HG03342 (cell line): ENCODE results near the gene RAP1A.
A peak's percentile ranks its signal among the peaks of the same experiment; 100 is the strongest.
"Not testable (repeated sequence)": the region's sequence is repeated elsewhere in the genome, so short reads cannot be mapped to it uniquely, and the experiment has no call there.

Experiments
- ATAC-seq: cut with Tn5 transposase; IDR thresholded peaks from one replicate; pipeline ENCODE4 v1.9.1; 2021; ENCODE audit warnings: mild to moderate bottlenecking, moderate library complexity; ENCODE audit not compliant: unreplicated experiment

RAP1A gene

DNA sequence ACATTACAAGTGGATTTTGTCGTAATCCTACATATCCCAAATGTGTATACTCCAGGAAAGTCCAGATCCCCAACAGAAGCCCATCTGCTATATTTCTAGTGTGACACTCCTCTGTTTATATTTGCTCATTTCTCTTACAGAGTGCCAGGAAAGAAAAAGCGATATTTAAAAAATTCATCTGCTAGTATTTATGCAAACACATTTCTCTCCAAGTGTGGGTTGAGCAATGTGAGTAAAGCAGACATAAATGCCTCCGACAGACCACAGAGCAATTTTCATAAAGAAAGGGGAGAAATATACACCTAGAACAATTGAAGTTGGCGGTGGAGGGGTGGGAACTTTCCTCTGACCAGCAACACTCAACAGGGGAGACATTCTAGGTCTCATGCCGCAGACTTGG, 22.2 kb upstream of the RAP1A start:
- no peak for ATAC-seq

DNA sequence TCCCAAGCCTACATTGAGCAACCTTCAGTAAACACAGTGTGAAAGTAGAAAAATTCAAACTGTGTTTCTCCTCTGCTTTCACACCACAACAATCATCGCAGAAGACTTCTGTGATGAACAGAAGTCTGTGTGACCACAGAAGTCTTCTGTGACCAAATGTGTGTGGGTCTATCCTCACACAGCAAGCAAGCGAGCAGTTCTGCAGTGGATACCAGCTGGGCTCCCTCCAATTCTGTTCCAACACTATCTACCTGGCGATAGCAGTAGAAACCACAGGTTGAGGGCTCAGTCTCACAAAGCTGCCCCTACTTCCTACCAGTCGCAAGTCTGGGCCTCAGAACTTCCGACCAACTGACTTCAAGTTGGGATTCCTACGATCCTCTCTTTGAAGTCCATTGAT, 21.0 kb upstream of the RAP1A start:
- ATAC-seq, result no peak

DNA sequence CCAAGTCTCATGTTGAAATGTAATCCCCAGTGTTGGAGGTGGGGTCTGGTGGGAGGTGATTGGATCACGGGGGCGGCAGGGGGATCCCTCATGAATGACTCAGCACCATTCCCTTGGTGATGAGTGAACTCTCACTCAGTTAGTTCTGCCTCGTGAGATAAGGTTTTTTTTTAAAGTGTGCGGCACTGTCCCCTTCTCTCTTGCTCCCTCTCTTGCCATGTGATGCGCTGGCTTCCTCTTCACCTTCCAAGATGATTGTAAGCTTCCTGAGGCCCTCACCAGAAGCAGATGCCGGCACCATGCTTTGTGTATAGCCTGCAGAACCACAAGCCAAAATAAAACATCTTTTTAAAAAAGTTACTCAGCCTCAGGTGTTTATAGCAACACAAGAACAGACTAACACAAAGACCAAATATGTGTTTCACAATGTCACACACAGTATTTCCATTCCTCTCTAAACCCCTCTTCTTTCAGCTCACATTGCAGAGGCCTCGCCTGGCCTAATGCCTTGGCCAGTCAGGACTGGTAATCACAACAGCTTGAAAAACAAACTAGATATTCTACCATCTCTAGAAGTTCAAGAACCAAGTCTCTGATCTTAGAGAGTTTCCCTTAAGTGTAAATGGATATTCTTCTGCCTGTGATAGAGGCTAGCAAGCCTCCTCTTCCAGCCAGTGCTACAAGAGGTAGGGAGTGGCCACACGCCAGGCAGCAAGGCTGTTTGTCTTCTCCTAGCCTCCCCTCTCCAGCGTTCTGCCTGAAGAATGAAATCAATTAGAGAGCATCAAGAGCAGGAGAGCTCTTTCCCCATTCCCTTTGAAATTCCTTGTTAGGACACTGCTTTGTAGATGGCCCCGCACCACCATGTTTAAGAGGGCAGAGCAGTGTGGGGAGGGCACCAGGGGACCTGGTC, 19.6 kb upstream of the RAP1A start:
- ATAC-seq, result peak; percentile 10

DNA sequence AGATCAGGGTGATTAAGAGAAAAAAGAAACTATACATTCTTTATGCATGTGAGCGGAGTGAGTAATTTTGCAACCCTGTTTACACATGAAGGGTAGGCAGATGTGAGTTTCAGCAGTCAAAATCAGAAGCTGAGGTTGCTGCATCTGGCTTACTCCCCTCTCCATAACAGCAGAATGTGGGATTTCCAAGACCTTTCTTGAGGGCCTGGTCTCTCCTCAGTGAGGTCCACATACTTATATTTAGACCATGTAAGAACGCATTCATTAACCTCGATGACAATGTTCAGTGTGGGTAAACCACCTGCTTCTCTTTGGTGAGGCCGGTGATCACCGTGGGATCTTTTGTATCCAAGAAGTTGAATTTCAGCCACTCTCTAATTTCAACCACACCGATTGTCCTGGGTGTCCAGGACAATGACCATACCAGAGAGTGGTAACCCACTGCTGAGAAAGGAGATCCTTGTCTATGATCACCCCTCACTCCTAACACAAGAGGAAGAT, 18.7 kb upstream of the RAP1A start:
- ATAC-seq, result peak; percentile 59

GRCh38 chr1:111602302-111602701, 17.3 kb upstream of the RAP1A start:
- ATAC-seq, result no peak

GRCh38 chr1:111602974-111603373, 16.6 kb upstream of the RAP1A start:
- no peak for ATAC-seq

DNA sequence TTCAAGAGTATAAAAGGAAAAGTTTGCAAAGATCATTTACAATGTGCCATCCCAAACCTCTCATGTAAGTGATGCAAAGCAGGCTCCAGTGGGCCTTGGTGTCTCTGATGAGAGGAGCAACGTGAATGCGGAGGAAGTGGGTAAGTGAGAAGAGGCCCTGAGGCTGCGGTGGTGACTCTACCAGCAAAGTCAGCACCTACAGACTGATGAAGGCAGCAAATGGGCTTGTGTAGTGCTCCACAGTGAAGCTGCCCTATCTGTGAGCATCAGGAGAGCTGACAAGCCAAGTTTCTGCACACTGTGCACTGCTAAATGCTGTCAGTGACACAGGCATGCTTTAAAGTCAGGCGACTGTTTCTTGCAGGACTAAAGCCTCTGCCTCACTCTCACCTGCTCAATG, 15.6 kb upstream of the RAP1A start:
- ATAC-seq, result no peak

DNA sequence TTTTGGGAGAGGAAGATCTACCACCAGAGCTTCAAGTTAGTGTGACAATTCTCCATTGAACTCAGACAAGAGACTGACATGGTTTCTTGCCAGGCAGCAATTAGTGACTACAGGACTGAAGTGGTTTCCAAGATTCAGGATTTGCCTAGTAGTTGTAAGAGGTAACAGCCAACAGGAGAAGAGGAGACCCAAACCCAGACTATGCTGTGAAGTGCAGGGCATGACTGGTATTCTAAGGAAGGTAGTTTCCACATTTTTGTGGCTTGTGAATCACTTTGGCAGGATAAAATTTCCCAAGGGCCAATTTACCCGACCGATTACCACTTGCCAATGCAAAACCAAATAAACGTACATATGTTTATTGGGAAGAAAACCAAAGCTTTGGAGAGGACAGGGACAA, 14.7 kb upstream of the RAP1A start:
- ATAC-seq, result no peak

DNA sequence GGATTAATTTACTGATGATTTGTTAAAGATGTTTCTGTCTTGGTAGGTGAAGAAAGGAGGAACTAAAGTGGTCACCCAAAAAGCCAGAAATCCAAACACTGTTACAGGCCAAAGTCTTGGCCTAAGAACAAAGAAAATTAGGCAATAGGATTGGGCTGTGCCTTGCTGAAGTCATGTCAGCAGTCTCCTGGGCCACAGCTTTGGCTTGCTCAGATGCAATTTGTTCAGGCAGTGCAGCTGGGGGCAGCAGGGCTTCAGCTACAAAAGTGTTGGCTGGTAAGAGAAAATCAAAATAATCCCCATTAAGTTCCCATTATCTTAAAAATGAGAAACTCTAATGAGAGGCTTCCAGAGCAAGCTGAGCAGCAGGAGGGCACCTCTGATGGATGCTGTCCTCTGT, 14.0 kb upstream of the RAP1A start:
- ATAC-seq, result no peak

- ATAC-seq, result not testable (repeated sequence)
Observed at GRCh38 chr1:111606457-111607215, 13.0 kb upstream of the RAP1A start.

- not testable (repeated sequence) for ATAC-seq
Observed at GRCh38 chr1:111608528-111608927, 11.1 kb upstream of the RAP1A start.

GRCh38 chr1:111611986-111612385, 7.6 kb upstream of the RAP1A start:
- no peak for ATAC-seq

GRCh38 chr1:111615870-111616715, 3.5 kb upstream of the RAP1A start:
- peak; percentile 47 for ATAC-seq

GRCh38 chr1:111618081-111618480, 1.5 kb upstream of the RAP1A start:
- ATAC-seq, result no peak

- ATAC-seq, result peak; percentile 1
Observed at GRCh38 chr1:111618961-111619634, 491 bp upstream of the RAP1A start.

DNA sequence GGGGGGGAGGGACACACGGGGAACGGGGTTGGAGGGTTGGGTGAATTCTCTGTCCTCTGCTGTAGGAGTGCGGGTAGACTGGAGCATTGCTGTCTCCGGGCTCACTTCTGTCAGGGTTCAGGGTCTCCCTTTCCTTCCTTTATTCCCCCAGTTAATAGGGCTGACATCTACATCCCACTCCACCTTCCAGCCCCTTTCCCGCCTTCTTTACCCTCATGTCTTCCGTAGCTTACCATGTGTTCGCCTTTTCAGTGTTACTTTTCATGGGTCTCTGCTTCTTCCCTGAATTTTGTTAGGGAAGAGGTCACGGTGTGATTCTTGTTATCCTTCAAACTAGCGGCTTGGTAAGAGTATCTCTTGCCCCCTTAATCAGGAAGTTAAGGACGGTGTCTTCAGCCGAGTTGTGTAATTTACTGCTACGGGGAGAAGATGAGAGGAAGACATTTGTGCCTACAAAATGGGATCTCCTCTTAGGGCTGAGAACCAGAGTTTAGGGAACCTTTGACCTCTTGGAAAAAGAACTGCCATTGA, 917 bp downstream of the RAP1A start:
- ATAC-seq, result no peak

- no peak for ATAC-seq
Observed at GRCh38 chr1:111621050-111621449, 1.5 kb downstream of the RAP1A start.

- ATAC-seq, result no peak
Observed at GRCh38 chr1:111622166-111622565, 2.6 kb downstream of the RAP1A start.

- no peak for ATAC-seq
Observed at GRCh38 chr1:111624382-111624781, 4.8 kb downstream of the RAP1A start.

- no peak for ATAC-seq
Observed at GRCh38 chr1:111625276-111625675, 5.7 kb downstream of the RAP1A start.
